SK-N-SH (cell line): ENCODE results near the gene GCN1. TPM values are rescaled to one million over a fixed set of nuclear protein-coding genes. Genes with fewer than 3 reads are reported as not detected.

Experiments used
- CTCF ChIA-PET: fragments of 300-600, 350-600 bp; formaldehyde crosslinking; extraction: SDS; loops from one replicate; lab custom pipeline; 2021; lab: Yijun Ruan, JAX
- POLR2A ChIA-PET: fragments of 350-600 bp; sonication (Branson Sonifier 250); formaldehyde crosslinking; extraction: SDS; loops from one replicate; lab custom pipeline; 2020; ENCODE audit warnings: antibody characterized with exemption, inconsistent platforms; lab: Yijun Ruan, JAX
- DNase-seq: peaks from one replicate; pipeline ENCODE4 v3.0.0; 2012
- H2AFZ ChIP-seq: fragments of 200-600 bp; sonication (generic); 2 replicates; pipeline ENCODE4 v1.8.1; 2016; ENCODE audit warnings: antibody characterized with exemption, mild to moderate bottlenecking, low read depth
- H3F3A ChIP-seq: fragments of 200-600 bp; sonication (generic); replicated peaks from 2 replicates; pipeline ENCODE3; 2016; ENCODE audit warnings: antibody characterized with exemption, mild to moderate bottlenecking; ENCODE audit not compliant: insufficient read depth
- H3K27ac ChIP-seq, 2 experiments: fragments of 200-500 bp in 1 of 2; fragments of 200-600 bp in 1 of 2; sonication (Bioruptor generic) in 1 of 2; sonication (generic), shearing (Covaris generic) in 1 of 2; 2 replicates each; pipeline versions ENCODE4 v1.5.1 to v1.6.1; 2014 to 2016; ENCODE audit warnings: low read depth in 2 of 2, inconsistent platforms in 1 of 2, low read length in 1 of 2, mild to moderate bottlenecking in 1 of 2, mixed read lengths in 1 of 2
- H3K27me3 ChIP-seq: fragments of 200-600 bp; sonication (generic), shearing (Covaris generic); 2 replicates; pipeline ENCODE4 v1.6.1; 2016; ENCODE audit warnings: mixed run types; ENCODE audit not compliant: insufficient read depth
- H3K36me3 ChIP-seq, 2 experiments: fragments of 200-500 bp in 1 of 2; fragments of 200-600 bp in 1 of 2; sonication (Bioruptor generic) in 1 of 2; sonication (generic) in 1 of 2; replicated peaks in 1 of 2; 2 replicates each; pipeline versions ENCODE3 to v1.5.1; 2014 to 2016; ENCODE audit warnings: low read length in 1 of 2, mild to moderate bottlenecking in 1 of 2; ENCODE audit not compliant: insufficient read depth in 2 of 2, control insufficient read depth in 1 of 2
- H3K4me1 ChIP-seq, 2 experiments: fragments of 200-500 bp in 1 of 2; fragments of 200-600 bp in 1 of 2; sonication (Bioruptor generic) in 1 of 2; sonication (generic), shearing (Covaris generic) in 1 of 2; 2 replicates each; pipeline versions ENCODE4 v1.5.1 to v1.6.1; 2014 to 2016; ENCODE audit warnings: low read depth in 1 of 2, low read length in 1 of 2, mixed run types in 1 of 2; ENCODE audit not compliant: insufficient read depth in 2 of 2, control insufficient read depth in 1 of 2
- H3K4me2 ChIP-seq: fragments of 200-600 bp; sonication (generic), shearing (Covaris generic); 2 replicates; pipeline ENCODE4 v1.6.1; 2017; ENCODE audit warnings: mixed run types
- H3K4me3 ChIP-seq, 2 experiments: fragments of 200-500 bp in 1 of 2; fragments of 200-600 bp in 1 of 2; sonication (Bioruptor generic) in 1 of 2; sonication (generic), shearing (Covaris generic) in 1 of 2; 2 replicates each; pipeline versions ENCODE4 v1.5.1 to v1.8.1; 2014 to 2016; ENCODE audit warnings: low read depth in 2 of 2, inconsistent platforms in 1 of 2, low read length in 1 of 2, mild to moderate bottlenecking in 1 of 2, mixed read lengths in 1 of 2, moderate library complexity in 1 of 2
- H3K79me2 ChIP-seq: fragments of 200-600 bp; sonication (generic); 2 replicates; pipeline ENCODE4 v1.8.1; 2017; ENCODE audit warnings: mild to moderate bottlenecking; ENCODE audit not compliant: insufficient read depth
- H3K9ac ChIP-seq: fragments of 200-600 bp; sonication (generic); 2 replicates; pipeline ENCODE4 v1.6.1; 2017; ENCODE audit warnings: mixed run types
- H3K9me2 ChIP-seq: fragments of 200-600 bp; sonication (generic); 2 replicates; pipeline ENCODE4 v1.6.1; 2017; ENCODE audit warnings: mixed run types
- H3K9me3 ChIP-seq: fragments of 200-600 bp; sonication (generic); 2 replicates; pipeline ENCODE4 v1.6.1; 2017; ENCODE audit warnings: mixed run types, mild to moderate bottlenecking, moderate library complexity
- H4K20me1 ChIP-seq: fragments of 200-600 bp; sonication (generic); 2 replicates; pipeline ENCODE4 v1.6.1; 2017; ENCODE audit warnings: mild to moderate bottlenecking, mixed run types; ENCODE audit not compliant: insufficient read depth
- CHD2 ChIP-seq: fragments of 150-350 bp; IDR thresholded peaks from 2 replicates; pipeline ENCODE4 v1.6.1; 2018; ENCODE audit warnings: low read length; ENCODE audit not compliant: partially characterized antibody
- ELF1 ChIP-seq: IDR thresholded peaks from 2 replicates; pipeline ENCODE4 v1.4.0; 2012
- EZH2phosphoT487 ChIP-seq: fragments of 200-600 bp; sonication (generic); IDR thresholded peaks from 2 replicates; pipeline ENCODE4 v1.6.1; 2017; ENCODE audit warnings: low read depth, mixed run types, mild to moderate bottlenecking, antibody characterized with exemption, moderate library complexity, borderline replicate concordance
- FOSL2 ChIP-seq: IDR thresholded peaks from 2 replicates; pipeline ENCODE4 v1.4.0; 2012; ENCODE audit warnings: low read depth, mild to moderate bottlenecking, moderate library complexity, borderline replicate concordance
- GABPA ChIP-seq: IDR thresholded peaks from 2 replicates; pipeline ENCODE4 v1.4.0; 2012; ENCODE audit warnings: low read depth, mild to moderate bottlenecking
- GATA2 ChIP-seq: sonication (generic); formaldehyde crosslinking; IDR thresholded peaks from 2 replicates; pipeline ENCODE4 v1.5.0; 2020; ENCODE audit warnings: mild to moderate bottlenecking, missing genetic modification reagents
- MEF2A ChIP-seq: IDR thresholded peaks from 2 replicates; pipeline ENCODE4 v1.4.0; 2012; ENCODE audit warnings: low read depth, borderline replicate concordance
- MXI1 ChIP-seq: IDR thresholded peaks from 2 replicates; pipeline ENCODE4 v1.6.1; 2012; ENCODE audit warnings: mild to moderate bottlenecking, low read depth, low read length, improper control_type of control experiment
- NFIC ChIP-seq: IDR thresholded peaks from 2 replicates; pipeline ENCODE4 v1.4.0; 2012; ENCODE audit warnings: borderline replicate concordance
- POLR2AphosphoS5 ChIP-seq: IDR thresholded peaks from 2 replicates; pipeline ENCODE4 v1.6.1; 2012; ENCODE audit warnings: low read depth, low read length
- RAD21 ChIP-seq: IDR thresholded peaks from 2 replicates; pipeline ENCODE4 v1.6.1; 2012; ENCODE audit warnings: mild to moderate bottlenecking, low read length
- SIN3A ChIP-seq: IDR thresholded peaks from 2 replicates; pipeline ENCODE4 v1.6.1; 2012; ENCODE audit warnings: low read depth, mild to moderate bottlenecking, low read length, moderate library complexity, borderline replicate concordance
- SMC3 ChIP-seq: IDR thresholded peaks from 2 replicates; pipeline ENCODE4 v1.6.1; 2012; ENCODE audit warnings: low read depth, low read length, improper control_type of control experiment
- TAF1 ChIP-seq: IDR thresholded peaks from 2 replicates; pipeline ENCODE4 v1.6.1; 2012; ENCODE audit warnings: low read depth, mild to moderate bottlenecking, low read length, moderate library complexity, borderline replicate concordance
- TCF12 ChIP-seq: IDR thresholded peaks from 2 replicates; pipeline ENCODE4 v1.4.0; 2012
- WGBS: methylation state at CpG from one replicate; pipeline ENCODE4 v1.1.6; 2017; ENCODE audit warnings: low lambda C conversion rate; 5-methylcytosine and 5-hydroxymethylcytosine counted together
- polyA plus RNA-seq, 3 experiments: library from polyadenylated mRNA; depleted of rRNA; stranded (reverse); fragments of >200 nt; gene quantifications; 2 replicates each; pipeline ENCODE4 v1.2.3, GENCODE V29; 2012
- TF ChIP-seq, protein P1 (sequence below): IDR thresholded peaks from 2 replicates; pipeline ENCODE4 v1.4.0; 2012; ENCODE audit warnings: low read depth, borderline replicate concordance
- TF ChIP-seq, protein P2 (sequence below): fragments of 150-350 bp; IDR thresholded peaks from 2 replicates; pipeline ENCODE4 v1.6.1; 2016; ENCODE audit warnings: mild to moderate bottlenecking, low read depth, low read length
- TF ChIP-seq, protein P3 (sequence below): IDR thresholded peaks from 2 replicates; pipeline ENCODE4 v1.4.0; 2012; ENCODE audit warnings: low read depth, borderline replicate concordance

The GCN1 gene
- polyA plus RNA-seq, 1 of the 3 experiments (the other 2 are of a cell fraction) = 54.4 TPM

DNA sequence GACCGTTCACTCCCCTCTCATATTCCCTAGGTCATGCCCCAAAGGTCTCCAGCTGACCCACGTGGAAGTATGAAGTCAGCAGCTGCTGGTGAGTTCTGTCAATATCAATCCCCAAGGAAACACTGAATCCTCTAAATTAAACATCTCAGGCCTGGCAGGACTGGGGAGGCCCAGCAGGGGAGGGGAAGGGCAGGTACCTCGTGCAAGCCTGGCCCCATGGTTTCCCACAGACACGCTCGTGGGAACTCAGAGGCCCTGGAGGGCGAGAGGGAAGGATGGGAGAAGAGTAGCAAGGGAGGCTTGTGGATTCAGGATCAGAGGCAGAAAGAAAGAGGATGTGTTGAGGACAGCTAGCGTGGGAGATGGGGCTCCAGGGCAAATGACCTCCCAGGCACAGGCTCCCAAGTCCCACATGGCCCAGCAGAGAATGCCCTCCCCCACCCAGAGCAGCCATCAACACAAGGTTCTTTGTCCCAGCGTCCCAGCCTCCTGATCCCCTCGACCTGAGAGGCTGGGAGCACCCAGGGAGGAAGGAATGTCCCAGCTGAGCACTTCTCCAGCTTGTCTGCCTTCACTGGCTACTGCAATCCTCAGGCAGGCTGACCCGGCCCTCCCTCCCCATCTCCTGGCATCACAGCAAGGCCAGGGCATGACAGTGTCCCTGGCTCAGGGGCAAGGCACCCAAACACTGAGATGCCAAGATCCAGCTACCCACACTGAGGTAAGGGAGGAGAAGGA lies 26.5 kb upstream of the GCN1 start:
- peaks cover 16 to 19% of the 10 kb centered on the region in 2 experiments; a peak in 3 of 4 replicates for H3K4me1 ChIP-seq
- WGBS = 95% methylated on average over 8 of the region's 10 CpGs
- DNase-seq = no peak
- no peak overlapping the region for H3K4me2 ChIP-seq
- ChIA-PET CTCF (interaction anchor here (0.8 to 18.6 kb wide), 4 partner anchors 8 to 81 kb away, joined by 3 to 618 read pairs (median 36); partner anchors contain the start of genes PXN and RPLP0), POLR2A (interaction anchor here (1.3 to 3.5 kb wide), 4 partner anchors 9 to 71 kb away, joined by 4 to 28 read pairs (median 10); partner anchors contain the start of genes RNU4-2 and RPLP0)
- no peak overlapping the region for H3K4me3 ChIP-seq
- H4K20me1 ChIP-seq = peaks cover 13% of the 10 kb centered on the region
- no peak for TF ChIP-seq EZH2phosphoT487
- TF ChIP-seq, protein P1, sequence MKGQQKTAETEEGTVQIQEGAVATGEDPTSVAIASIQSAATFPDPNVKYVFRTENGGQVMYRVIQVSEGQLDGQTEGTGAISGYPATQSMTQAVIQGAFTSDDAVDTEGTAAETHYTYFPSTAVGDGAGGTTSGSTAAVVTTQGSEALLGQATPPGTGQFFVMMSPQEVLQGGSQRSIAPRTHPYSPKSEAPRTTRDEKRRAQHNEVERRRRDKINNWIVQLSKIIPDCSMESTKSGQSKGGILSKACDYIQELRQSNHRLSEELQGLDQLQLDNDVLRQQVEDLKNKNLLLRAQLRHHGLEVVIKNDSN = no peak
- no peak for TF ChIP-seq TAF1
- TF ChIP-seq RAD21 = no peak
- TF ChIP-seq SMC3 = no peak
- TF ChIP-seq, protein P2, sequence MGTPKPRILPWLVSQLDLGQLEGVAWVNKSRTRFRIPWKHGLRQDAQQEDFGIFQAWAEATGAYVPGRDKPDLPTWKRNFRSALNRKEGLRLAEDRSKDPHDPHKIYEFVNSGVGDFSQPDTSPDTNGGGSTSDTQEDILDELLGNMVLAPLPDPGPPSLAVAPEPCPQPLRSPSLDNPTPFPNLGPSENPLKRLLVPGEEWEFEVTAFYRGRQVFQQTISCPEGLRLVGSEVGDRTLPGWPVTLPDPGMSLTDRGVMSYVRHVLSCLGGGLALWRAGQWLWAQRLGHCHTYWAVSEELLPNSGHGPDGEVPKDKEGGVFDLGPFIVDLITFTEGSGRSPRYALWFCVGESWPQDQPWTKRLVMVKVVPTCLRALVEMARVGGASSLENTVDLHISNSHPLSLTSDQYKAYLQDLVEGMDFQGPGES = no peak
- no peak for TF ChIP-seq MXI1
- no peak for TF ChIP-seq GATA2
- no peak overlapping the region for H3K27ac ChIP-seq
- H3K27me3 ChIP-seq = no peaks in the 10 kb centered on the region
- H3K36me3 ChIP-seq = peaks cover 43 to 74% of the 10 kb centered on the region in 2 experiments
- peaks cover 3% of the 10 kb centered on the region for H3F3A ChIP-seq
- H3K9ac ChIP-seq = no peak overlapping the region
- no peaks in the 10 kb centered on the region for H3K9me3 ChIP-seq
- no peaks in the 10 kb centered on the region for H3K9me2 ChIP-seq
- peaks cover 73% of the 10 kb centered on the region for H3K79me2 ChIP-seq
- no peak overlapping the region for H2AFZ ChIP-seq

DNA sequence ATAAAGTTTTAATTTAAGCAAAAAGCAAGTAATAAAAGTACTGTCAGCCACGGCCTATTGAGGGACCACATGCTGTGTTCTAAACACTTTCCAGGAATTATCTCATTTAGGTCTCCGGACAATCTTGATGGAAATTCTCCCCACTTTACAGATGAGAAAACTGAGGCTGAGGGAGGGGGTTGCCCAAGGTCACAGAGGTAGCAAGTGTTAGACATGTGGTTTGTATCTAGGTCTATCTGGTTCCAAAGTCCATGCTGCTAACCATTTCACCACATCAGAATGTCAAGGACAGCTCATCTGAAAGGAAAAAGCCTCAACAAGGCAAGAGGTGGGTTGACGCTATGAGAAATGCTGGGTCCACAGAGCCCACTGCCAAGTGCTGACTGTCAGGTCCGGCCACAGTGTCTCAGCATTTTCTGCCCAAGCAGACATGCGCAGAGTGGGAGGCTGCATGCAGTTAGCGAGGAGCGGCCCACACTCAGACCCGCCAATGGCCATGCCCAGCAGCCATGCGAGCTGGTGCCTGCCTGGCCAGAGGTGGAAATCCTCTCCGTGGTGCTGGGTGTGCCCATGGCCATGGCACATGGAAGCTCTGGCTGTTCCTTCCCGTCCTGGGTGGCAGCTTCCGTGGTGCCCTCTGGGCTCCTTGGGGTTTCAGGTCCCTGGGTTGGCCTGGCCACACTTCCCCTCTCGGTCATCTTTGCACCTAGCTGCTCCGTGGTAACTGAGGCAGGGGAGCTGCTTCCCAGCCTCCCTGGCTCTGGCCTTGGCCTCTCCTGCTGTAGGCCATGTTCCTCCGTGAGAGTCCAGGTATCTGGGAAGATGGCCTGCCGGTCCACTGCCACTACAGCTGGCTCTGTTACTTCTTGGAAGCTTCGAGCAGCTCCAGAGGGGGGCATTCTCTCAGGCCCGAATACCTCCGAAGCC lies 24.4 kb upstream of the GCN1 start:
- Histone ChIP-seq H3K4me1 (no peaks in the 10 kb centered on the region), H3K79me2 (peaks cover 55% of the 10 kb centered on the region), H3K36me3 (peaks cover 46 to 80% of the 10 kb centered on the region in 2 experiments), H3K9me2 (no peaks in the 10 kb centered on the region), H2AFZ (no peak overlapping the region), H3K27ac (no peak overlapping the region), H3K9ac (no peak overlapping the region), H3K9me3 (no peaks in the 10 kb centered on the region), H3K27me3 (no peaks in the 10 kb centered on the region), H3K4me3 (no peak overlapping the region), H4K20me1 (no peaks in the 10 kb centered on the region; the same call in 1 of the 2 replicates), H3F3A (peaks cover 3% of the 10 kb centered on the region), H3K4me2 (no peak overlapping the region)
- ChIA-PET POLR2A (interaction anchor here (1.2 to 3.5 kb wide), 2 partner anchors 11 to 18 kb away, joined by 7 to 28 read pairs; partner anchors contain the start of gene RPLP0), CTCF (interaction anchor here (1.2 to 18.6 kb wide), 6 partner anchors 9 to 43 kb away, joined by 3 to 618 read pairs (median 9); partner anchors contain the start of genes PXN and RPLP0)
- WGBS = 99% methylated on average over 7 of the region's 19 CpGs
- DNase-seq = no peak
- TF ChIP-seq TCF12 (no peak), SMC3 (no peak), SIN3A (no peak), EZH2phosphoT487 (no peak), GABPA (no peak), MEF2A (no peak), ELF1 (no peak), POLR2AphosphoS5 (no peak; the same call in 1 of the 2 replicates), GATA2 (no peak), CHD2 (no peak), FOSL2 (no peak), NFIC (no peak)
- TF ChIP-seq, protein P3, sequence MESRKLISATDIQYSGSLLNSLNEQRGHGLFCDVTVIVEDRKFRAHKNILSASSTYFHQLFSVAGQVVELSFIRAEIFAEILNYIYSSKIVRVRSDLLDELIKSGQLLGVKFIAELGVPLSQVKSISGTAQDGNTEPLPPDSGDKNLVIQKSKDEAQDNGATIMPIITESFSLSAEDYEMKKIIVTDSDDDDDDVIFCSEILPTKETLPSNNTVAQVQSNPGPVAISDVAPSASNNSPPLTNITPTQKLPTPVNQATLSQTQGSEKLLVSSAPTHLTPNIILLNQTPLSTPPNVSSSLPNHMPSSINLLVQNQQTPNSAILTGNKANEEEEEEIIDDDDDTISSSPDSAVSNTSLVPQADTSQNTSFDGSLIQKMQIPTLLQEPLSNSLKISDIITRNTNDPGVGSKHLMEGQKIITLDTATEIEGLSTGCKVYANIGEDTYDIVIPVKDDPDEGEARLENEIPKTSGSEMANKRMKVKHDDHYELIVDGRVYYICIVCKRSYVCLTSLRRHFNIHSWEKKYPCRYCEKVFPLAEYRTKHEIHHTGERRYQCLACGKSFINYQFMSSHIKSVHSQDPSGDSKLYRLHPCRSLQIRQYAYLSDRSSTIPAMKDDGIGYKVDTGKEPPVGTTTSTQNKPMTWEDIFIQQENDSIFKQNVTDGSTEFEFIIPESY = no peak
- TF ChIP-seq, protein P2 = no peak
